ENCODE results near the gene PLPP6. TPM values are rescaled to one million over a fixed set of nuclear protein-coding genes. Genes with fewer than 3 reads are reported as not detected.
A peak's percentile ranks its signal among the peaks of the same experiment; 100 is the strongest.

The PLPP6 gene
- total RNA-seq, 1 donor from 2014 or later, result 4.2 TPM

DNA sequence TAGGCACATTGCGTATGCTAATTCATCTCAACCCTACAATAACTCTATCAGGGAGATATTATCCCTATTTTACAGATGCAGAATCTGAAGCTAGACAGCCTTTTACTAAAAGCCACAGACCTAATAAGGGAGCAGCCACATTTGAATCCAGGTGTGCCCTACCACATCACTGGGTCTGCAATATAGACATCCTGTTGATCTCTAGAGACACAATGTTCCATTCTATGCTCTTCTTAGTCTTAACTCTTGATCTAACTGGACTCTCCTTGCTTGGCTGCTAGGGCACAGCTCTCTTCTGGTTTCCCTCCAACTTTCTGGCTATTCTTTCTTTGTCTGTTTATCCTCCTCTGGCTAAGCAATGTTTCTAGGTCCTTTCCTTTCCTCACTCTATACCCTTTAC lies 5.6 kb downstream of the PLPP6 start:
- no peak for DNase-seq (ENCODE audit: low read depth)
- TF ChIP-seq, protein P1, sequence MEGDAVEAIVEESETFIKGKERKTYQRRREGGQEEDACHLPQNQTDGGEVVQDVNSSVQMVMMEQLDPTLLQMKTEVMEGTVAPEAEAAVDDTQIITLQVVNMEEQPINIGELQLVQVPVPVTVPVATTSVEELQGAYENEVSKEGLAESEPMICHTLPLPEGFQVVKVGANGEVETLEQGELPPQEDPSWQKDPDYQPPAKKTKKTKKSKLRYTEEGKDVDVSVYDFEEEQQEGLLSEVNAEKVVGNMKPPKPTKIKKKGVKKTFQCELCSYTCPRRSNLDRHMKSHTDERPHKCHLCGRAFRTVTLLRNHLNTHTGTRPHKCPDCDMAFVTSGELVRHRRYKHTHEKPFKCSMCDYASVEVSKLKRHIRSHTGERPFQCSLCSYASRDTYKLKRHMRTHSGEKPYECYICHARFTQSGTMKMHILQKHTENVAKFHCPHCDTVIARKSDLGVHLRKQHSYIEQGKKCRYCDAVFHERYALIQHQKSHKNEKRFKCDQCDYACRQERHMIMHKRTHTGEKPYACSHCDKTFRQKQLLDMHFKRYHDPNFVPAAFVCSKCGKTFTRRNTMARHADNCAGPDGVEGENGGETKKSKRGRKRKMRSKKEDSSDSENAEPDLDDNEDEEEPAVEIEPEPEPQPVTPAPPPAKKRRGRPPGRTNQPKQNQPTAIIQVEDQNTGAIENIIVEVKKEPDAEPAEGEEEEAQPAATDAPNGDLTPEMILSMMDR (conservative IDR thresholded peaks at IDR 0.05; ENCODE audit: low read depth, low read length), result no peak
- no peak overlapping the region for H3K4me3 ChIP-seq (ENCODE audit: low read depth, low read length)

DNA sequence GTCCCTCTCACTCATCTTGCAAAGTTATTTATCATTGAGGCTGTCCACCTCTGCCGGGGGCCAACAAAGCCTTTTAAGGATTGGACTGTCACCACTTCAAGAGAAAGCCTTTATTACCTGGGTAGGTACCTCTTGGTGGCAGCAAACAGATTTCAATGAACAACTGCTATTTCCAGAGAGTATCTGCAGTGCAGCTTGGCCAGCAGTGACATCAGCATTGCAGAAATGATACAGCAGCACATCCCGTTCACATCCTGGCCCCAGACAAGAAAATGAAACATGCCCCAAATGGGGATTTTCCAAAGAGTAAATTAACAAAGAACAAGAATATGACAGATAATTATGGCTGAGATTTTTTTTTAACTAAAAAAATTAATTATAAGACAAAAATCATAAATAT lies 6.5 kb downstream of the PLPP6 start:
- no peak for DNase-seq (ENCODE audit: low read depth)

DNA sequence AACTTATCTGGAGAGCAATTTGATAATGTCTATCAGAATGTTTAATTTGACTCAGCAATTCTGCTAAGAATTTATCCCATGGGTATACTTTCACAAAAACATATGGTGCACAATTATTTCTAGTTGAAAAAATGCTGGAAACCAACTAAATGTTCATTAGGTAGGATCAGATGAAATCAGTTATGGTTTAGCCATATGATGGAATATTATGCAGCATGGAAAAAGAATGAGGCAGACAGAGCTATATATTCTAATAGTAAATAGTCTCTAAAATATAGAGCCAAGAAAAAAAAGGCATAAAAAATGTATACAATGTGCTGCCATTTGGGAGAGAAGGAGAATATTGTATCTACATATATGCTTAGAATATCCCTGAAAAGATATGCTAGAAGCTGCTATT lies 7.8 kb downstream of the PLPP6 start:
- H3K4me3 ChIP-seq (ENCODE audit: low read depth, low read length), result no peak overlapping the region
- DNase-seq (ENCODE audit: low read depth), result no peak
- TF ChIP-seq, protein P1 (conservative IDR thresholded peaks at IDR 0.05; ENCODE audit: low read depth, low read length), result no peak

More for the DNA sequence above, 6.5 kb downstream of the PLPP6 start:
- TF ChIP-seq, protein P1 (conservative IDR thresholded peaks at IDR 0.05; ENCODE audit: low read depth, low read length), result no peak
- no peak overlapping the region for H3K4me3 ChIP-seq (ENCODE audit: low read depth, low read length)

DNA sequence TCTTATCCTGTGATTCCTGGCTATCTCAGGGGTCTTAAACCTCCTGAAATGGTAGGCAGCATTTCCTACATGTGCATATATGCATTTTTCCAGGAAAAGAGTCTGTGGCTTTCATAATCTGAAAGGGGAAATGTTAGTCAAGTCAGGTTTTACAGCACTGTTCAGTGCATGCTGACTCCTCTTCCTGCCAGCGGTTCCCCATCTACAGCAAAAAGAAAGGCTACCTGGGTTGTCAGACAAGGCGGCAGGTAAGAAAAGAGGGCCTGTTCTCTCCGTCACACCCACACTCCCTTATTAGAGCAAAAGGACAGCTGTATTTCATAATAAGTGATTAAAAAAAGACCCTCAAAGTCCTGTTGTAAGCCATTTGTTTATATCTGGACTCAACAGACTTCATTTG lies 8.5 kb downstream of the PLPP6 start:
- no peak overlapping the region for H3K4me3 ChIP-seq (ENCODE audit: low read depth, low read length)
- TF ChIP-seq, protein P1 (conservative IDR thresholded peaks at IDR 0.05; ENCODE audit: low read depth, low read length), result no peak
- DNase-seq (ENCODE audit: low read depth), result no peak

DNA sequence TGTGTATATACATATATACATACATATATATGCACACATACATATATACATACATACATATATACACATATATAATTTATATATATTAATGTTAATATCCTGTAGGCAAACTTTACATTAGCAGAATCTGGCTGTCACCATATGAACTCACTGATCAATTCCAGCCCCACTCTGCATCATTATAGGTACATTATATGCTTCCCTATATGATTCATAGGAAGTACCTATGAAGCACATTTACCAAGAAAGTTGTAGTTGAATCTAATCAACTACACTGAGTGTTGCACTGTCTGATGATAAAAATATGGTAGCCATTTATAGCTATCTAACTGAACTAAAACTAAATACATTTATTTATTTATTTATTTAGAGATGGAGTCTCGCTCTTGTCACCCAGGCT lies 9.6 kb downstream of the PLPP6 start:
- TF ChIP-seq, protein P1 (conservative IDR thresholded peaks at IDR 0.05; ENCODE audit: low read depth, low read length), result no peak
- DNase-seq (ENCODE audit: low read depth), result no peak
- H3K4me3 ChIP-seq (ENCODE audit: low read depth, low read length), result no peak overlapping the region

DNA sequence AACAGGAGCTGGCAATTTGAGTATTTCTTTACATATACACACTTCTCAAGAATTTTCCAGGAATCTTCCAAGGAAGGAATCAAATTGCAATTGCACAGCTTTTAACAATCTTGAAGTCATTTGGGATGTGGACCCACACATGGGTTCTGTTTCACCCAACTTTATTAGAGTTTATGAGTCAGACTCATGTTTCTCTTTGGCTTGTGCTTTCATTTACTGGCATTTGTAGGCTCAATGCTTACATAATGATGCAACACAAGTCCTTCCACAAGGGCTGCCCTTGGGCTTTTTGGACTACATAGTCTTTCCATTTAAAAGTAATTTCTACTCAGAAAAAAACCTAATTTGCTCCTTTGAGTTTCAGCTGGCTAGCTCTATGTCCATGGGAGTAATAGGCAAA lies 12.7 kb downstream of the PLPP6 start:
- TF ChIP-seq, protein P1 (conservative IDR thresholded peaks at IDR 0.05; ENCODE audit: low read depth, low read length), result no peak
- H3K4me3 ChIP-seq (ENCODE audit: low read depth, low read length), result no peak overlapping the region
- peak; percentile 49 for DNase-seq (ENCODE audit: low read depth)

DNA sequence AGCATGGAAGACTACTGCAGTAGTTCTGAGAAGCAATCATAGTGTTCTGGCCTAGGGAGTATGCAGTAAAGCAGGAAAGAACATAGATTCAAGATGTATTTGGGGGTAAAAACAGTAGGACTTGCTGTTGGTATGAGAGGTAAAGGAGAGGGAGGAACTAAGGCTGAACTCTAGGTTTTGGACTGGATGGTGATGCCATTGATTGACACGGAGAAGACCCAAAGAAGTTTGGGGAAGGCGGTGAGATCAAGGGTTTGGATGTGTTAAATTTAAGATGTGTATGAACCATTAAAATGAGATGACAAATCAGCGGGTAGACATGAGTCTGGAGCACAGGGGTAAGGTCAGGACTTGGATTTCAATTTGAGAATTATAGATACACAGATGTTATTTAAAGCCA lies 15.3 kb downstream of the PLPP6 start:
- TF ChIP-seq, protein P1 (conservative IDR thresholded peaks at IDR 0.05; ENCODE audit: low read depth, low read length), result no peak
- DNase-seq (ENCODE audit: low read depth), result no peak

More for the DNA sequence above, 15.3 kb downstream of the PLPP6 start:
- H3K4me3 ChIP-seq (ENCODE audit: low read depth, low read length), result no peak overlapping the region

Measured in epithelial cell of proximal tubule (primary cell).